ENCODE data around the gene C21orf91.
"Not testable (repeated sequence)": the region's sequence is repeated elsewhere in the genome, so short reads cannot be mapped to it uniquely, and the experiment has no call there.

C21orf91 gene

DNA sequence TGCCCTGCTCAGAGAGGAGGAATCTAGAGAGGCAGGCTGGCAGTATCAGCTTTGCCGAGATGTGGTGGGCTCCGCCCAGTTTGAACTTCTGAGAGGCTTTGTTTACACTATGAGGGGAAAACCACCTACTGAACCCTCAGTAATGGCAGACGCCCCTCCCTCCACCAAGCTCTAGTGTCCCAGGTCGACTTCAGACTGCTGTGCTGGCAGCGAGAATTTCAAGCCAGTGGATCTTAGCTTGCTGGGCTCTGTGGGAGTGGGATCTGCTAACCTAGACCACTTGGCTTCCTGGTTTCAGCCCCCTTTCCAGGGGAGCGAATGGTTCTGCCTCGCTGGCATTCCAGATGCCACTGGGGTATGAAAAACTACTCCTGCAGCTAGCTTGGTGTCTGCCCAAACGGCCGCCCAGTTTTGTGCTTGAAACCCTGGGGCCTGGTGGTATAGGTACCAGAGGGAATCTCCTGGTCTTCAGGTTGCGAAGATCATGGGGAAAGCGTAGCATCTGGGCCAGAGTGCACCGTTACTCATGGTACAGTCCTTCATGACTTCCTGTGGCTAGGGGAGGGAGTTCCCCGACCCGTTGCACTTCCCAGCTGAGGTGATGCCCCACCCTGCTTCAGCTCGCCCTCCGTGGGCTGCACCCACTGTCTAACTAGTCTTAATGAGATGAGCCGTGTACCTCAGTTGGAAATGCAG, 43.6 kb downstream of the C21orf91 start:
- no peak overlapping the region for H3K4me3 ChIP-seq (ENCODE audit: low read depth, low read length)
- TF ChIP-seq, protein P1, sequence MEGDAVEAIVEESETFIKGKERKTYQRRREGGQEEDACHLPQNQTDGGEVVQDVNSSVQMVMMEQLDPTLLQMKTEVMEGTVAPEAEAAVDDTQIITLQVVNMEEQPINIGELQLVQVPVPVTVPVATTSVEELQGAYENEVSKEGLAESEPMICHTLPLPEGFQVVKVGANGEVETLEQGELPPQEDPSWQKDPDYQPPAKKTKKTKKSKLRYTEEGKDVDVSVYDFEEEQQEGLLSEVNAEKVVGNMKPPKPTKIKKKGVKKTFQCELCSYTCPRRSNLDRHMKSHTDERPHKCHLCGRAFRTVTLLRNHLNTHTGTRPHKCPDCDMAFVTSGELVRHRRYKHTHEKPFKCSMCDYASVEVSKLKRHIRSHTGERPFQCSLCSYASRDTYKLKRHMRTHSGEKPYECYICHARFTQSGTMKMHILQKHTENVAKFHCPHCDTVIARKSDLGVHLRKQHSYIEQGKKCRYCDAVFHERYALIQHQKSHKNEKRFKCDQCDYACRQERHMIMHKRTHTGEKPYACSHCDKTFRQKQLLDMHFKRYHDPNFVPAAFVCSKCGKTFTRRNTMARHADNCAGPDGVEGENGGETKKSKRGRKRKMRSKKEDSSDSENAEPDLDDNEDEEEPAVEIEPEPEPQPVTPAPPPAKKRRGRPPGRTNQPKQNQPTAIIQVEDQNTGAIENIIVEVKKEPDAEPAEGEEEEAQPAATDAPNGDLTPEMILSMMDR (IDR thresholded peaks at IDR 0.05; ENCODE audit: low read depth, low read length), result no peak
- in situ Hi-C loops (cut with HindIII; ENCODE audit: low sequenced_read_pairs), result no loop called here
- DNase-seq (ENCODE audit: low read depth, low spot score), result no peak

DNA sequence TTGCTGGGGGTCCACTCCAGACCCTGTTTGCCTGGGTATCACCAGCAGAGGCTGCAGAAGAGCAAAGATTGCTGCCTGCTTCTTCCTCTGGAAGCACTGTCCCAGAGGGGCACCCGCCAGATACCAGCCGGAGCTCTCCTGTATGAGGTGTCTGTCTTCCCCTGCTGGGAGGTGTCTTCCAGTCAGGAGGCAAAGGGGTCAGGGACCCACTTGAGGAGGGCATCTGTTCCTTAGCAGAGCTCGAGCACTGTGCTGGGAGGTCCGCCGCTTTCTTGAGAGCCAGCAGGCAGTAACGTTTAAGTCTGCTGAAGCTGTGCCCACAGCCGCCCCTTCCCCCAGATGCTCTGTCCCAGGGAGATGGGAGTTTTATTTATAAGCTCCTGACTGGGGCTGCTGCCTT, 44.1 kb downstream of the C21orf91 start:
- H3K4me3 ChIP-seq (ENCODE audit: low read depth, low read length); in situ Hi-C loops (cut with HindIII; ENCODE audit: low sequenced_read_pairs); DNase-seq (ENCODE audit: low read depth, low spot score): not testable (repeated sequence)

DNA sequence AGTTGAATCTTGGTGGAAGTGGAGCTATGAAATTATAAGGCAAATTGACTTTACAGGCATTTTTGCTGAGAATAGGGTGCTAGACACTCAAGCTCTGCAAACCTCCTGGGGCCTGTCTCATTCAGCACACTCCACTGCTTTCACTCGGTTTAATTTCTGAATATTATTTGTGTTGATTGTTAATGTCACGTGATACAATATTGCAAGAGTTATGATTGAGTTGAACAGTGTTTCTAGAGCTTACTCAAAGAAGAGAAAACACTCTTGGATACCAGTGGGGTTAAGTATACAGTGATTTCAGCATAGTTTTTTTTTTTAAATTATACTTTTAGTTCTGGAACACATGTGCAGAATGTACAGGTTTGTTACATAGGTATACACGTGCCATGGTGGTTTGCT, 49.7 kb downstream of the C21orf91 start:
- in situ Hi-C loops (cut with HindIII; ENCODE audit: low sequenced_read_pairs), result no loop called here
- DNase-seq (ENCODE audit: low read depth, low spot score), result no peak
- TF ChIP-seq, protein P1 (IDR thresholded peaks at IDR 0.05; ENCODE audit: low read depth, low read length), result no peak
- no peak overlapping the region for H3K4me3 ChIP-seq (ENCODE audit: low read depth, low read length)

DNA sequence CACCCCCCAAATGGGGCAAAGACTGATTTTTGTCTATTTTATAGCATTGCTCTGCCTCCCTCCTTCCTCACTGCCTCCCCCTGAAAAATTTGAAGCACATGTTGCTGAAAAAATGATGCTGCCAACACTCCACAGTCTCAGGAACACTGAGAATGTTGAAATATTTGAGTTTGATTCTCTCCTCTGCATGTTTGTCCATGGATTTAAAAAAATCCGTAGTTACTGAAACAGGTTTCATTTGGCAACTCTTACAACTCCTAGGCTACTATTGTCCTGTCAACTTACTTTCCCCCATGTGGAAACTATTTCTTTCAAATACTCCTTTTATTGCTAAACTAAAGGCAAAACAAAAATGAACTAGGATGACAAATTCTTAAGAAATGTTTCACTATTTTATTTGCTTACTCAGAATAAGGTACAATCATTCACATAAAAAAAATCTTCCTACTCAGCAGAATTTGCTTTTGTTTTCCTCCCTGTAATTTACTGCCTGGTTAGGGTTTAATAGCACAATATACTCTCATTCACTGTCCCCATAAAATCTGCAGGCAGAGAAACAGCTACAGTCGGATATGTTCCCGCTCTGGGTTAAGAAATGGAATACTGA, 50.2 kb downstream of the C21orf91 start:
- peak; percentile 9 for DNase-seq (ENCODE audit: low read depth, low spot score)
- in situ Hi-C loops (cut with HindIII; ENCODE audit: low sequenced_read_pairs), result no loop called here
- TF ChIP-seq, protein P1 (IDR thresholded peaks at IDR 0.05; ENCODE audit: low read depth, low read length), result no peak
- no peak overlapping the region for H3K4me3 ChIP-seq (ENCODE audit: low read depth, low read length)

DNA sequence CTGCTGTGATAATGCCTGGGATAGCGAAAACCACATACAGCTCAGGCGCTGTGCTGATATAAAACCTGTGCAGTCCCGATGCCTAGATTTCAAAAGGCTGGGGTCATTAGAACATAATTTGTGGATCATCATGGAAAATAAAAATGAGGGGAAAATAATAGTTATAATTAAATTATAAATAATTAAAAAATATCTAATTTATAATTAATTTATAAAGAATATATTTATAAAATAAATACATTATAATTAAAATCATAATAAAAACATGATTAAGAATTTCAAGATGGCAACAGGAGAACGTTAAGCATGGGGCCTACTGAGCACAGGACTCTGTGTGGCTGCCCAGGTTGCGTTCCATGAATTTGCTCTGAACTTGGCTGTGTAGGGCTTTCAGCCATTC, 53.9 kb downstream of the C21orf91 start:
- TF ChIP-seq, protein P1 (IDR thresholded peaks at IDR 0.05; ENCODE audit: low read depth, low read length), result no peak
- DNase-seq (ENCODE audit: low read depth, low spot score), result no peak
- H3K4me3 ChIP-seq (ENCODE audit: low read depth, low read length), result no peak overlapping the region
- in situ Hi-C loops (cut with HindIII; ENCODE audit: low sequenced_read_pairs), result no loop called here

DNA sequence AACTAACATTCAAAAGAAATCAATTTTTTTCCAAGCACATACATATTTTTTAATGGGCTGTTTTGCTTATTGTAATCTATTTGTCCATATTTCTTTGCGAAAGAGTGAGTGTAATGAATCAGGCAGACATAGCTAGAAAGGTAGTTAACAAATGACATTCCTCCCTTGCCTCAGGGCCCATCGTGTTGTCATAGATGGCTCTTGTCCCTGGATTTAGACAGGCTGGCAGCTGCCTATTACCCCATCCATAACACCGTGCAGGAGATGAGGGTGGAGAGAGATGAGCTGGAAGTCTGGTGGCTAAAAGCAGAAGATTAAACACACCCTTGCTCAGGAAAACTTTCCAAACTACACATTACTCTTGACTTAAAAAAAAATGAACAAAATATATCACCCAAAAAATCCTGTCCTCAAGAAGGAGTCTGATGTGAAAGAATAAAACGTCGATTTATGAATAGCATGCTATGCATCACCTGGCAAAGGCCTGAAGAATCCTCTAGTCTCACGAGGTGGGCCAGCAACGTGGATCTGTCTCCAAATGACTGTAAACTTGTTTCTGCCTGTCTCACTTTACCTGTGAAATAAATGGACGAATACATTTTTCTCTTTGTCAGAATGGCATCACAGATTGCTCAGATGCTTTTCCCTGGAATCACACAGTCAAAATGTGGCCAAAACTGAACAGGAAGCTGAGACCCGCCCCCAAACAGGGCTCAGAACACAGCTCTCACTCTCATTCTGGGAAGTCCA, 55.7 kb downstream of the C21orf91 start:
- TF ChIP-seq, protein P1 (IDR thresholded peaks at IDR 0.05; ENCODE audit: low read depth, low read length), result no peak
- in situ Hi-C loops (cut with HindIII; ENCODE audit: low sequenced_read_pairs), result no loop called here

More for the DNA sequence above, 55.7 kb downstream of the C21orf91 start:
- no peak overlapping the region for H3K4me3 ChIP-seq (ENCODE audit: low read depth, low read length)
- no peak for DNase-seq (ENCODE audit: low read depth, low spot score)
